MCF 10A (cell line): ENCODE data around the gene ACSM6. TPM values are rescaled to one million over a fixed set of nuclear protein-coding genes. Genes with fewer than 3 reads are reported as not detected.

Experiments used
- BruUV-seq: library from RNA; stranded (reverse); fragments of 400-500 nt; replicated peaks from 2 replicates; lab custom pipeline; 2021; lab: Mats Ljungman, UMichigan
- CTCF ChIA-PET: fragments of 300-600 bp; sonication (Branson Sonifier 250); formaldehyde crosslinking; extraction: SDS; loops from one replicate; lab custom pipeline; 2021; ENCODE audit warnings: antibody characterized with exemption, inconsistent platforms; lab: Yijun Ruan, JAX
- POLR2A ChIA-PET: fragments of 300-600, 350-650 bp; sonication (Branson Sonifier 250); formaldehyde crosslinking; extraction: SDS; loops from one replicate; lab custom pipeline; 2020; ENCODE audit warnings: antibody characterized with exemption, inconsistent platforms; lab: Yijun Ruan, JAX
- DNase-seq: peaks from one replicate; pipeline ENCODE4 v3.0.0-alpha.2; 2018; ENCODE audit not compliant: unreplicated experiment
- H3K27ac Mint-ChIP-seq: one replicate; pipeline ENCODE4 v1.8.0; 2022; ENCODE audit warnings: mild to moderate bottlenecking, low read depth, mixed read lengths; ENCODE audit not compliant: unreplicated experiment
- H3K27me3 Mint-ChIP-seq: one replicate; pipeline ENCODE4 v1.8.0; 2022; ENCODE audit warnings: mixed read lengths; ENCODE audit not compliant: insufficient read depth, unreplicated experiment
- H3K36me3 Mint-ChIP-seq: one replicate; pipeline ENCODE4 v1.8.0; 2022; ENCODE audit warnings: mild to moderate bottlenecking, moderate library complexity, mixed read lengths; ENCODE audit not compliant: insufficient read depth, unreplicated experiment
- H3K4me1 Mint-ChIP-seq: one replicate; pipeline ENCODE4 v1.8.0; 2022; ENCODE audit warnings: mixed read lengths; ENCODE audit not compliant: insufficient read depth, unreplicated experiment
- H3K4me3 Mint-ChIP-seq: one replicate; pipeline ENCODE4 v1.8.0; 2022; ENCODE audit warnings: mild to moderate bottlenecking, moderate library complexity, mixed read lengths; ENCODE audit not compliant: unreplicated experiment
- H3K9me3 Mint-ChIP-seq: one replicate; pipeline ENCODE4 v1.8.0; 2022; ENCODE audit warnings: mixed read lengths; ENCODE audit not compliant: unreplicated experiment
- CTCF ChIP-seq: fragments of 200-600 bp; IDR thresholded peaks from one replicate; pipeline ENCODE4 v1.8.0; 2022; ENCODE audit warnings: antibody characterized with exemption, mild to moderate bottlenecking; ENCODE audit not compliant: unreplicated experiment
- intact Hi-C: fragments of 100-400 bp; cut with micrococcal nuclease; formaldehyde crosslinking; loops from 2 replicates; pipeline ENCODE4 v1.14.1; 2022
- total RNA-seq: library from RNA; stranded (reverse); gene quantifications from 2 replicates; pipeline ENCODE4 v1.2.3, GENCODE V29; 2022

Gene ACSM6
- total RNA-seq, 1 experiment from 2014 or later, result not detected

GRCh38 chr10:95177429-95177828 is 16.6 kb upstream of the ACSM6 start:
- no peak overlapping the region for H3K27ac Mint-ChIP-seq
- POLR2A ChIA-PET, result no interaction called here
- no peaks in the 10 kb centered on the region for H3K27me3 Mint-ChIP-seq
- no peaks in the 10 kb centered on the region for H3K4me1 Mint-ChIP-seq
- CTCF ChIA-PET, result interaction anchor here (0.6 kb wide), 1 partner anchor 60 kb away, joined by 4 read pairs; no protein-coding TSS in a partner anchor
- H3K4me3 Mint-ChIP-seq, result no peak overlapping the region
- no TSS peak for BruUV-seq
- no peaks in the 10 kb centered on the region for H3K36me3 Mint-ChIP-seq
- DNase-seq, result no peak
- H3K9me3 Mint-ChIP-seq, result peaks cover 6% of the 10 kb centered on the region
- TF ChIP-seq CTCF, result no peak
- intact Hi-C loops, result no loop called here

- intact Hi-C loops, result no loop called here
These were observed 15.8 kb upstream of the ACSM6 start for GRCh38 chr10:95178266-95178665.

GRCh38 chr10:95178797-95179196 is 15.2 kb upstream of the ACSM6 start:
- Mint-ChIP-seq H3K36me3 (no peaks in the 10 kb centered on the region), H3K27me3 (peaks cover 4% of the 10 kb centered on the region), H3K4me1 (peaks cover 2% of the 10 kb centered on the region), H3K9me3 (peaks cover 6% of the 10 kb centered on the region), H3K4me3 (no peak overlapping the region), H3K27ac (no peak overlapping the region)
- no peak for DNase-seq
- intact Hi-C loops, result no loop called here
- TF ChIP-seq CTCF, result no peak
- no TSS peak for BruUV-seq
- CTCF ChIA-PET, result interaction anchor here (0.6 to 0.7 kb wide), 2 partner anchors 23 to 785 kb away, joined by 3 read pairs; no protein-coding TSS in a partner anchor
- POLR2A ChIA-PET, result no interaction called here

More at GRCh38 chr10:95178266-95178665, 15.8 kb upstream of the ACSM6 start:
- Mint-ChIP-seq H3K36me3 (no peaks in the 10 kb centered on the region), H3K27me3 (no peaks in the 10 kb centered on the region), H3K4me1 (no peaks in the 10 kb centered on the region), H3K9me3 (peaks cover 6% of the 10 kb centered on the region), H3K27ac (no peak overlapping the region), H3K4me3 (no peak overlapping the region)
- no peak for DNase-seq
- ChIA-PET POLR2A (no interaction called here), CTCF (interaction anchor here (0.6 to 0.7 kb wide), 2 partner anchors 23 to 785 kb away, joined by 3 read pairs; no protein-coding TSS in a partner anchor)
- TF ChIP-seq CTCF, result no peak
- BruUV-seq, result no TSS peak

GRCh38 chr10:95181726-95182125 is 12.3 kb upstream of the ACSM6 start:
- Mint-ChIP-seq H3K9me3 (no peaks in the 10 kb centered on the region), H3K4me1 (peaks cover 6% of the 10 kb centered on the region), H3K36me3 (no peaks in the 10 kb centered on the region), H3K27me3 (peaks cover 13% of the 10 kb centered on the region), H3K4me3 (no peak overlapping the region), H3K27ac (no peak overlapping the region)
- no TSS peak for BruUV-seq
- no peak for DNase-seq
- intact Hi-C loops, result loop anchor here (5.0 kb wide), 2 partner anchors 511 to 549 kb away; partner anchors contain the start of gene TCTN3
- ChIA-PET CTCF (interaction anchor here (0.6 to 3.0 kb wide), 9 partner anchors 21 to 836 kb away, joined by 3 to 36 read pairs (median 3); no protein-coding TSS in a partner anchor), POLR2A (no interaction called here)
- TF ChIP-seq CTCF, result no peak
